BLaER1 (cell line): ENCODE measurements around the gene BLVRB.
A peak's percentile ranks its signal among the peaks of the same experiment; 100 is the strongest.
"Not testable (repeated sequence)": the region's sequence is repeated elsewhere in the genome, so short reads cannot be mapped to it uniquely, and the experiment has no call there.

Experiments used
- H3K27ac ChIP-seq: shearing (Covaris generic); formaldehyde crosslinking; 2 replicates; pipeline ENCODE4 v1.8.1; 2022
- H3K27me3 ChIP-seq: shearing (Covaris generic); formaldehyde crosslinking; 2 replicates; pipeline ENCODE4 v1.8.1; 2022
- H3K36me3 ChIP-seq: shearing (Covaris generic); formaldehyde crosslinking; 2 replicates; pipeline ENCODE4 v1.8.1; 2022
- H3K4me1 ChIP-seq: shearing (Covaris generic); formaldehyde crosslinking; 2 replicates; pipeline ENCODE4 v1.8.1; 2022
- H3K4me2 ChIP-seq: shearing (Covaris generic); formaldehyde crosslinking; 2 replicates; pipeline ENCODE4 v1.8.1; 2022
- H3K4me3 ChIP-seq: shearing (Covaris generic); formaldehyde crosslinking; 2 replicates; pipeline ENCODE4 v1.8.1; 2022
- H3K9ac ChIP-seq: shearing (Covaris generic); formaldehyde crosslinking; 2 replicates; pipeline ENCODE4 v1.8.1; 2022
- H3K9me3 ChIP-seq: shearing (Covaris generic); formaldehyde crosslinking; 2 replicates; pipeline ENCODE4 v1.8.1; 2022
- H4K20me1 ChIP-seq: shearing (Covaris generic); formaldehyde crosslinking; 2 replicates; pipeline ENCODE4 v1.8.1; 2022
- Cebpa-rat ChIP-seq: shearing (Covaris generic); IDR thresholded peaks from 2 replicates; pipeline ENCODE4 v1.8.1; 2022

BLVRB gene

GRCh38 chr19:40411125-40411842 is 54.3 kb downstream of the BLVRB start:
- Histone ChIP-seq H3K9me3 (no peaks in the 10 kb centered on the region), H3K4me2 (peak overlapping the region; percentile 96), H3K4me3 (peak overlapping the region; percentile 52), H3K36me3 (peaks cover 6% of the 10 kb centered on the region; the same call in 1 of the 2 replicates), H3K4me1 (peaks cover 84% of the 10 kb centered on the region), H3K9ac (peak overlapping the region; percentile 78), H4K20me1 (no peaks in the 10 kb centered on the region), H3K27me3 (no peaks in the 10 kb centered on the region), H3K27ac (peak overlapping the region; percentile 88)
- TF ChIP-seq Cebpa-rat = no peak

DNA sequence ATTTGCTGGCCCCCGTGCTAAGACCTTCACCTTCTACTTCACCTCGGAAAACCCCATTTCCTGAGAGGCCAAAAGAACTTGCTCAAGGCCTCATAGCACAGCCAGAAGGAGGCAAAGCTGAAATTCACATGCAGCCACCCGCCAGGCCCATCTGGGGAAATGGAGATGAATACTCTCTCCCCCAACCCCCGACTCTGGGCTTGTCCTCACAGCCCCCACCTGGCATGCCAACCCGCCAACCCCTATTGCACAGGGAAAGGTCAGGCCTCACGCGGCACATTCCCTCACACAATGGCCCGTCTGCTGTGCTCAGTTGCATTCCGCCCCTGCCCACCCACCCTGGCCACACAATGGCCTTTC is 55.5 kb downstream of the BLVRB start:
- Histone ChIP-seq H3K36me3 (peaks cover 6% of the 10 kb centered on the region; the same call in 1 of the 2 replicates), H3K4me2 (peak overlapping the region; percentile 96), H3K9me3 (no peaks in the 10 kb centered on the region), H3K4me3 (no peak overlapping the region), H3K27me3 (no peaks in the 10 kb centered on the region), H3K9ac (no peak overlapping the region), H3K27ac (no peak overlapping the region), H3K4me1 (peaks cover 78% of the 10 kb centered on the region), H4K20me1 (no peaks in the 10 kb centered on the region)
- TF ChIP-seq Cebpa-rat = no peak

DNA sequence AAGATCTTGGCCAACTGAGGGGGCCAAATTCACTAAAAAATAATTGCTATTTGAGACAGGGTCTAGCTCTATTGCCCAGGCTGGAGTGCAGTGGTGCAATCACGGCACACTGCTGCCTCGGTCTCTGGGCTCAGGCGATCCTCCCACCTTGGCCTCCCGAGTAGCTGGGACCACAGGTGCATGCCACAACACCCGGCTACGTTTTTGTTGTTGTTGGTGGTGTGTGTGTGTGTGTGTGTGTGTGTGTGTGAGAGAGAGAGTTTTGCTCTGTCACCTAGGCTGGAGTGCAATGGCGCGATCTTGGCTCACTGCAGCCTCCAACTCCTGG is 57.0 kb downstream of the BLVRB start:
- not testable (repeated sequence) for H3K27ac ChIP-seq, H3K9me3 ChIP-seq, H4K20me1 ChIP-seq, H3K27me3 ChIP-seq, H3K36me3 ChIP-seq, H3K4me3 ChIP-seq, H3K9ac ChIP-seq
- Histone ChIP-seq H3K4me1 (peaks cover 72% of the 10 kb centered on the region), H3K4me2 (peak overlapping the region; percentile 27)

GRCh38 chr19:40407714-40408597 is 57.6 kb downstream of the BLVRB start:
- no peak overlapping the region for H3K9ac ChIP-seq
- H3K27me3 ChIP-seq = no peaks in the 10 kb centered on the region
- peaks cover 6% of the 10 kb centered on the region; the same call in 1 of the 2 replicates for H3K36me3 ChIP-seq
- H3K9me3 ChIP-seq = no peaks in the 10 kb centered on the region
- H3K4me1 ChIP-seq = peaks cover 70% of the 10 kb centered on the region
- H3K4me3 ChIP-seq = no peak overlapping the region
- H4K20me1 ChIP-seq = no peaks in the 10 kb centered on the region
- H3K4me2 ChIP-seq = peak overlapping the region; percentile 27
- H3K27ac ChIP-seq = no peak overlapping the region
- TF ChIP-seq Cebpa-rat = no peak

DNA sequence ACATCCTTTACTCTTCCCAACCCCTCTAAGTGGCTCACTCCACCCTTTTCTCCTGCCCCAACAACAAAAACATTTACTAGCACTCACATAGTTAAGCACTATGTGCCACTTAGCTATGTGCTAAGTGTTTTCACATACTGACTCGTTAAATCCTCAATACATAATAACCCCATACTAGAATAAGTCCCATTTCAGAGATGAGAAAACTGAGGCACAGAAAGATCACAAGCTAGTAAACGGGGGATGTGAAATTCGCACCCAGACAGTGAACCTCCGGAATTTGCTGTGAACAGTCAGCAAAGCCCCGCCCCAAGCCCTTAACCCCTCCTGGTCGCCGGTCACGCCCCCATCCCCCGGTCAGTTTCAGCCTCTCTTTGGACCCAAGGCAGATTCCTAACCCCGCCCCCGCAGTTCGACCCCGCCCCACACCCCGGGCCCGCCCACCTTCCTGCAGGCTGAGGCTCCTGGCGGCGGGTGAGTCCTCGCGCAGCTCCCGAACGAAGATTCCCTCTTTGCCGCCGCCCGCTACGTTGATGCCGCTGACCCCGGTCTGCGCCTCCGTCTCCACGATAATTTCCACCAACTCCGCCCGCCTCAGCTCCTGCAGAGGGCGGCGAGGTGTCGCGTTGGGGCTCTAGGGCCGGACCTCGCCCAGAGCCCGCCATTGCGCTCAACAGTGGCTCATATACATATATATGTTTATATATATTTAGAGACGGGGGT is 62.1 kb downstream of the BLVRB start:
- H4K20me1 ChIP-seq = no peaks in the 10 kb centered on the region
- H3K27ac ChIP-seq = no peak overlapping the region
- H3K4me2 ChIP-seq = peak overlapping the region; percentile 95
- peaks cover 29% of the 10 kb centered on the region for H3K4me1 ChIP-seq
- no peak for TF ChIP-seq Cebpa-rat
- H3K9me3 ChIP-seq = no peaks in the 10 kb centered on the region
- H3K36me3 ChIP-seq = peaks cover 6% of the 10 kb centered on the region; the same call in 1 of the 2 replicates
- H3K27me3 ChIP-seq = no peaks in the 10 kb centered on the region
- peak overlapping the region; percentile 71 for H3K9ac ChIP-seq
- peak overlapping the region; percentile 74 for H3K4me3 ChIP-seq

DNA sequence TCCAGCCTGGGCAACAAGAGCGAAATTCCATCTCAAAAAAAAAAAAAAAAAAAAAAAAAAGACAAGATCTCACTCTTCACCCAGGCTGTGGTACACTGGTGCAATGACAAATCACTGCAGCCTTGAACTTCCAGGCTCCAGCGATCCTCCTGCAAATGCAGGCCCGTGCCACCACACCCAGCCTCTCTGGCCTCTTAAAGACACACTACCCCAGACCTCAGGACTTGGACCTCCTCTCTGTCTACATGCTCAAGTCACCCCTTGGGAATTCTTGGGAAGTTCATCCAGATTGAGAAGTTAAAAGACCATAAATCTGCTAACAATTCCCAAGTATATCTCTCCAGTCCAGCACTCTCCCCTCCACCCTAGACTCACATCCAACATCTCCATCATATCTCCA is 65.0 kb downstream of the BLVRB start:
- no peak overlapping the region for H3K9ac ChIP-seq
- no peaks in the 10 kb centered on the region for H4K20me1 ChIP-seq
- no peaks in the 10 kb centered on the region for H3K9me3 ChIP-seq
- H3K4me3 ChIP-seq = no peak overlapping the region
- peaks cover 6% of the 10 kb centered on the region; the same call in 1 of the 2 replicates for H3K36me3 ChIP-seq
- H3K27me3 ChIP-seq = no peaks in the 10 kb centered on the region
- H3K4me2 ChIP-seq = no peak overlapping the region
- no peak for TF ChIP-seq Cebpa-rat
- H3K4me1 ChIP-seq = peaks cover 20% of the 10 kb centered on the region
- no peak overlapping the region for H3K27ac ChIP-seq

DNA sequence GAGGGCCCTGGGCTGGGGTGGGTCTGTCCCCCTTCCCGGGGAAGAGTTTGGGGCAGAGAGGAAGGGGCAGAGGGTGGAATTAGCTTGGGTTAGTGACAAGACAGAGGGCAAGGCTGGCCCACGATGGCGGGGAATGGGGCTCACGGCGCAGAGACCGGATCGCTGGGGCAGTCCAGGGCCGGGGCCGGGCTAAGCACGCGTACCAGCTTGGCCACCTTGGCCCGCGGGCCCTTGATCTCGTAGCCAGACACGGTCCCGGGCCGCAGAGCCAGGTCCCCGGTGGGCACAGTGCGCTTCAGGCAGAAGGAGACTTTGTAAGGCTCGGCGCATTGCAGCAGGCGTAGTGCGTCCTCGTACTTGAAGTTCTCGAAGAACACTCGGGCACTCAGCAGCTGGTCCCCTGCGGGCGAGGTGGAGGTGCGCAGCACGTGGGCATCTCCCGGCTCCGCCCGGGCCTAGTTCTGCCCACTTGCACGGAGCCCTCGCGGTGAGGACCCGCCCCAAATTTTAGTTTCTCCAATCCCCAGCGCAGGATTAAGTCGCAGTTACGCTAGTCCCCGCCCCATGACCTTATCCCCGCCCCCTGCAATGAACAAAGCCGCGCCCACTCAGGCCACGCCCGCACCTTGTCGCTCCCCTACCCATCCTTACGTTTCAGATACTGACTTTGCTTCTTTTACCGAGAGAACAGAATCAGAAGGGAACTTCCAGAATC is 67.0 kb downstream of the BLVRB start:
- H3K9ac ChIP-seq = no peak overlapping the region
- no peak for TF ChIP-seq Cebpa-rat
- H3K4me1 ChIP-seq = peaks cover 16% of the 10 kb centered on the region
- no peak overlapping the region for H3K4me2 ChIP-seq
- no peaks in the 10 kb centered on the region for H3K27me3 ChIP-seq
- H3K4me3 ChIP-seq = no peak overlapping the region
- H4K20me1 ChIP-seq = no peaks in the 10 kb centered on the region
- H3K27ac ChIP-seq = no peak overlapping the region
- no peaks in the 10 kb centered on the region for H3K9me3 ChIP-seq
- H3K36me3 ChIP-seq = peaks cover 6% of the 10 kb centered on the region; the same call in 1 of the 2 replicates
